Measurements from ENCODE around the gene ZNF653. TPM values are rescaled to one million over a fixed set of nuclear protein-coding genes. Genes with fewer than 3 reads are reported as not detected.
"Not testable (repeated sequence)": the region's sequence is repeated elsewhere in the genome, so short reads cannot be mapped to it uniquely, and the experiment has no call there.

Gene ZNF653
- total RNA-seq, 2 experiments from 2014 or later = 7.4 to 7.5 TPM

GRCh38 chr19:11475861-11476260, 29.8 kb downstream of the ZNF653 start:
- DNase-seq (no peak), ATAC-seq (ENCODE audit: poor library complexity) (no peak)
- Mint-ChIP-seq H3K4me1 (ENCODE audit: low read depth) (no peaks in the 10 kb centered on the region), H3K9me3 (no peaks in the 10 kb centered on the region), H3K27ac (no peak overlapping the region), H3K4me3 (no peak overlapping the region), H3K36me3 (ENCODE audit: low read depth) (no peaks in the 10 kb centered on the region), H3K27me3 (peaks cover 27% of the 10 kb centered on the region)
- intact Hi-C loops (cut with DNase I, micrococcal nuclease) = no loop called here
- H3K36me3 ChIP-seq (ENCODE audit: insufficient read depth, low read length) = no peaks in the 10 kb centered on the region
- no peak overlapping the region for H3K27ac ChIP-seq (ENCODE audit: low read depth in 1 of 2, low read length in 2 of 2)
- no peak for TF ChIP-seq CTCF (IDR thresholded peaks at IDR 0.05)
- ChIA-PET CTCF (no interaction called here), POLR2A (no interaction called here)
- peaks cover 12% of the 10 kb centered on the region for H3K4me1 ChIP-seq (ENCODE audit: insufficient read depth, low read length)
- no peak overlapping the region for H3K4me3 ChIP-seq (ENCODE audit: low read length)
- H3K9me3 ChIP-seq (ENCODE audit: control insufficient read depth in 1 of 2, insufficient read depth in 1 of 2, low read length in 2 of 2) = peaks cover 0 to 6% of the 10 kb centered on the region in 2 experiments
- H3K27me3 ChIP-seq (ENCODE audit: control insufficient read depth in 1 of 2, insufficient read depth in 2 of 2, low read length in 2 of 2) = peaks cover 9 to 20% of the 10 kb centered on the region in 2 experiments

DNA sequence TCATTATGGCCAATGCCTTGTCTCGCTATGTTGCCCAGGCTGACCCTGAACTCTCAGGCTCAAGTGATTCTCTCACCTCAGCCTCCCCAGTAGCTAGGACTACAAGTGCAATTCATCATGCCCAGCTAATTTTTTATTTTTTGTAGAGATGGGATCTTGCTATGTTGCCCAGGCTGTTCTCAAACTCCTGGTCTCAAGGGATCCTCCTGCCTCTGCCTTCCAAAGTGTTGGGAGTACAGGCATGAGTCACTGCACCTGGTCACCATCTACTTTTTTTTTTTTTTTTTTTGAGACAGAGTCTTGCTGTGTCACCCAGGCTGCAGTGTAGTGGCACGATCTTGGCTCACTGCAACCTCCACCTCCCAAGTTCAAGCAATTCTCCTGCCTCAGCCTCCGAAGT, 30.3 kb downstream of the ZNF653 start:
- DNase-seq; H3K4me3 ChIP-seq (ENCODE audit: low read length); H3K4me1 ChIP-seq (ENCODE audit: insufficient read depth, low read length); ATAC-seq (ENCODE audit: poor library complexity); H3K4me3 Mint-ChIP-seq; H3K27ac ChIP-seq (ENCODE audit: low read depth in 1 of 2, low read length in 2 of 2); H3K36me3 Mint-ChIP-seq (ENCODE audit: low read depth); H3K9me3 ChIP-seq (ENCODE audit: control insufficient read depth in 1 of 2, insufficient read depth in 1 of 2, low read length in 2 of 2); H3K9me3 Mint-ChIP-seq; H3K27ac Mint-ChIP-seq; H3K36me3 ChIP-seq (ENCODE audit: insufficient read depth, low read length); intact Hi-C loops (cut with DNase I, micrococcal nuclease); CTCF ChIA-PET; H3K4me1 Mint-ChIP-seq (ENCODE audit: low read depth); POLR2A ChIA-PET: not testable (repeated sequence)
- peaks cover 8 to 16% of the 10 kb centered on the region in 2 experiments for H3K27me3 ChIP-seq (ENCODE audit: control insufficient read depth in 1 of 2, insufficient read depth in 2 of 2, low read length in 2 of 2)
- H3K27me3 Mint-ChIP-seq = peaks cover 27% of the 10 kb centered on the region

DNA sequence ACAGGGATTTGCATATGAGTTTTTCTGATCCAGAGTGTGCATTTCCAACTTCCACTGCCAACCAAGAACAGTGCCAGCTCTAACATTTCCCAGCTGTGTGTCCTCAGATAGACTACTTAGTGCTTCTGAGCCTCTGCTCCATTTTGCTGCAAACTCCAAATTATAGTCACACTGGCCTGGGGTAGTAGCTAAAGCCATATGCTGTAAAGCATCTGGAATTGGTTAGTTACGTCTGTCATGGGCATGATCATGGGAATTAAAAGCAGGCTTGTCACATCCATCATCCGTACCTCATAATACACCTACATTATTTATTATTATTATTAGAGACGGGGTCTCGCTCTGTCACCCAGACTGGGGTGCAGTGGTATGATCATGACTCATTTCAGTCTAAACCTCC, 31.9 kb downstream of the ZNF653 start:
- H3K36me3 Mint-ChIP-seq (ENCODE audit: low read depth) = no peaks in the 10 kb centered on the region
- ATAC-seq (ENCODE audit: poor library complexity) (no peak), DNase-seq (no peak)
- intact Hi-C loops (cut with DNase I, micrococcal nuclease) = no loop called here
- no peak overlapping the region for H3K4me3 Mint-ChIP-seq
- H3K27me3 Mint-ChIP-seq = peaks cover 26% of the 10 kb centered on the region
- Histone ChIP-seq H3K27ac (ENCODE audit: low read depth in 1 of 2, low read length in 2 of 2) (no peak overlapping the region), H3K36me3 (ENCODE audit: insufficient read depth, low read length) (no peaks in the 10 kb centered on the region), H3K27me3 (ENCODE audit: control insufficient read depth in 1 of 2, insufficient read depth in 2 of 2, low read length in 2 of 2) (peaks cover 4 to 6% of the 10 kb centered on the region in 2 experiments), H3K4me1 (ENCODE audit: insufficient read depth, low read length) (no peaks in the 10 kb centered on the region), H3K9me3 (ENCODE audit: control insufficient read depth in 1 of 2, insufficient read depth in 1 of 2, low read length in 2 of 2) (no peaks in the 10 kb centered on the region), H3K4me3 (ENCODE audit: low read length) (no peak overlapping the region)
- H3K4me1 Mint-ChIP-seq (ENCODE audit: low read depth) = no peaks in the 10 kb centered on the region
- no peaks in the 10 kb centered on the region for H3K9me3 Mint-ChIP-seq
- TF ChIP-seq CTCF (IDR thresholded peaks at IDR 0.05) = no peak
- ChIA-PET CTCF (interaction anchor here (1.4 kb wide), 1 partner anchor 9 kb away, joined by 6 read pairs; no protein-coding TSS in a partner anchor), POLR2A (no interaction called here)
- no peak overlapping the region for H3K27ac Mint-ChIP-seq

DNA sequence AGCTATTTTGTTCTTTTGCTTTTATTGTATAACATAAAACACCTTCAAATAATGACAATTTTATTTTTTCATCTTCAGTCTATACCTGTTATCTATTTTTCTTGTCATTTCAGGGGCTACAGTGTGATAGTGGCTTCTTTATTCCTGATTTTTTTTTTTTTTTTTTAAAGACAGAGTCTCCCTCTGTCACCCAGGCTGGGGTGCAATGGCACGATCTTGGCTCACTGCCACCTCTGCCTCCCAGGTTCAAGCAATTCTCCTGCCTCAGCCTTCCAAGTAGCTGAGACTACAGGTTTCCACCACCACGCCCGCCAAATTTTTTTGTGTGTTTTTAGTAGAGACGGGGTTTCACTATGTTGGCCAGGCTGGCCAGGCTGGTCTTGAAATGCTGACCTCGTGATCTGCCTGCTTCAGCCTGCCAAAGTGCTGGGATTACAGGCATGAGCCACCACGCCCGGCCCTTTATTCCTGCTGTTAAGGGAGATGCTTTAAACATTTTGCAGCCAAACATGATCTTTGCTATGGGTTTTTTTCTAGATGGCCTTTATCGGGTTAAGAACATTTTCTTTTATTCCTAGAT, 37.3 kb downstream of the ZNF653 start:
- H3K27ac Mint-ChIP-seq; ATAC-seq (ENCODE audit: poor library complexity); H3K9me3 Mint-ChIP-seq; H3K4me1 ChIP-seq (ENCODE audit: insufficient read depth, low read length); H3K4me3 ChIP-seq (ENCODE audit: low read length); intact Hi-C loops (cut with DNase I, micrococcal nuclease); DNase-seq; H3K9me3 ChIP-seq (ENCODE audit: control insufficient read depth in 1 of 2, insufficient read depth in 1 of 2, low read length in 2 of 2); H3K27ac ChIP-seq (ENCODE audit: low read depth in 1 of 2, low read length in 2 of 2); H3K36me3 Mint-ChIP-seq (ENCODE audit: low read depth); H3K27me3 Mint-ChIP-seq; H3K4me3 Mint-ChIP-seq; H3K36me3 ChIP-seq (ENCODE audit: insufficient read depth, low read length); H3K27me3 ChIP-seq (ENCODE audit: control insufficient read depth in 1 of 2, insufficient read depth in 2 of 2, low read length in 2 of 2); POLR2A ChIA-PET; H3K4me1 Mint-ChIP-seq (ENCODE audit: low read depth): not testable (repeated sequence)
- CTCF ChIA-PET = interaction anchor here (1.2 kb wide), 1 partner anchor 14 kb away, joined by 6 read pairs; no protein-coding TSS in a partner anchor

All from CD4-positive, alpha-beta T cell (primary cell).